HG03442 (cell line): Measurements from ENCODE around the gene ARHGAP1.
"Not testable (repeated sequence)": the region's sequence is repeated elsewhere in the genome, so short reads cannot be mapped to it uniquely, and the experiment has no call there.

ENCODE experiments used
- ATAC-seq: cut with Tn5 transposase; IDR thresholded peaks from one replicate; pipeline ENCODE4 v1.9.1; 2021; ENCODE audit warnings: mild to moderate bottlenecking, moderate library complexity; ENCODE audit not compliant: unreplicated experiment

Gene ARHGAP1

GRCh38 chr11:46724088-46724487 lies 23.7 kb upstream of the ARHGAP1 start:
- ATAC-seq, result no peak

GRCh38 chr11:46723359-46723680 lies 22.9 kb upstream of the ARHGAP1 start:
- ATAC-seq, result no peak

GRCh38 chr11:46722566-46723358 lies 22.3 kb upstream of the ARHGAP1 start:
- no peak for ATAC-seq

- ATAC-seq, result no peak
These were observed 20.9 kb upstream of the ARHGAP1 start for GRCh38 chr11:46721286-46721685.

GRCh38 chr11:46719543-46720218 lies 19.3 kb upstream of the ARHGAP1 start:
- ATAC-seq, result no peak

- ATAC-seq, result no peak
These were observed 18.7 kb upstream of the ARHGAP1 start, which contains the start of gene F2 for GRCh38 chr11:46719048-46719542. Gene F2, plus strand, starts transcription at chr11:46719213. Its CDS starts 23 bp downstream, at chr11:46719236.

GRCh38 chr11:46718155-46719019 lies 18.0 kb upstream of the ARHGAP1 start:
- ATAC-seq, result no peak

GRCh38 chr11:46717825-46718154 lies 17.4 kb upstream of the ARHGAP1 start:
- not testable (repeated sequence) for ATAC-seq

- no peak for ATAC-seq
These were observed 12.6 kb upstream of the ARHGAP1 start for GRCh38 chr11:46712874-46713576.

- no peak for ATAC-seq
These were observed 10.9 kb upstream of the ARHGAP1 start for GRCh38 chr11:46711303-46711702.

- no peak for ATAC-seq
These were observed 10.4 kb upstream of the ARHGAP1 start for GRCh38 chr11:46710821-46711269.

- ATAC-seq, result not testable (repeated sequence)
These were observed 8.9 kb upstream of the ARHGAP1 start for GRCh38 chr11:46709351-46709750.

GRCh38 chr11:46706886-46707285 lies 6.5 kb upstream of the ARHGAP1 start:
- no peak for ATAC-seq

- no peak for ATAC-seq
These were observed 4.8 kb upstream of the ARHGAP1 start for GRCh38 chr11:46705070-46705688.

GRCh38 chr11:46701078-46701654 lies 747 bp upstream of the ARHGAP1 start:
- ATAC-seq, result no peak

GRCh38 chr11:46698597-46698996 lies 1.8 kb downstream of the ARHGAP1 start:
- ATAC-seq, result no peak

- ATAC-seq, result no peak
These were observed 2.7 kb downstream of the ARHGAP1 start for GRCh38 chr11:46697723-46698122.

- no peak for ATAC-seq
These were observed 3.1 kb downstream of the ARHGAP1 start for GRCh38 chr11:46697303-46697702.

GRCh38 chr11:46696212-46696558 lies 4.2 kb downstream of the ARHGAP1 start:
- ATAC-seq, result no peak
